ENCODE measurements around the gene ZDHHC15. TPM values are rescaled to one million over a fixed set of nuclear protein-coding genes. Genes with fewer than 3 reads are reported as not detected.
"Not testable (repeated sequence)": the region's sequence is repeated elsewhere in the genome, so short reads cannot be mapped to it uniquely, and the experiment has no call there.

The ZDHHC15 gene
- total and polyA plus RNA-seq, 2 donors (not counting 1 experiment from before 2014, with no cell fraction given) = 0.09 to 0.17 TPM

DNA sequence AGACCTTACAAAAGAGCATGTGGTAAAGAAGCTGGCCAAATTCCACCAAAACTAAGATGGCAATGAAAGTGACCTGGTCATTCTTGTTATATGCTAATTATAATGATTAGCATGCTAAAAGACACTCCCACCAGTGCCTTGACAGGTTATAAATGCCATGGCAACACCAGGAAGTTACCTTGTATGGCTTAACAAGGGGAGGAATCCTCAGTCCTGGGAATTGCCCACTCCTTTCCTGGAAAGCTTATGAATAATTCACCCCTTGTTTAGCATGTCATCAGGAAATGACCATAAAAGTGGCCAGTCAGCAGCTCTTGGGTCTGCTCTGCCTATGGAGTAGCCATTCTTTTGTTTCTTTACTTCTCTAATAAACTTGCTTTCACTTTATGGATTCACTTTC is 161.0 kb downstream of the ZDHHC15 start:
- H3K27ac ChIP-seq (ENCODE audit: insufficient read depth, low read length) = no peak overlapping the region
- H3K36me3 ChIP-seq (ENCODE audit: control insufficient read depth, insufficient read depth, low read length) = no peaks in the 10 kb centered on the region
- no peaks in the 10 kb centered on the region for H3K79me2 ChIP-seq (ENCODE audit: control insufficient read depth, insufficient read depth, low read length)
- no peaks in the 10 kb centered on the region for H3K9me3 ChIP-seq (ENCODE audit: control insufficient read depth, insufficient read depth, low read depth, low read length)
- H3K4me1 ChIP-seq (ENCODE audit: control insufficient read depth, extremely low read depth, insufficient read depth, low read length) = no peaks in the 10 kb centered on the region
- no peak for TF ChIP-seq EZH2 (IDR thresholded peaks at IDR 0.05; ENCODE audit: low read length, missing control alignments)
- TF ChIP-seq, protein P1, sequence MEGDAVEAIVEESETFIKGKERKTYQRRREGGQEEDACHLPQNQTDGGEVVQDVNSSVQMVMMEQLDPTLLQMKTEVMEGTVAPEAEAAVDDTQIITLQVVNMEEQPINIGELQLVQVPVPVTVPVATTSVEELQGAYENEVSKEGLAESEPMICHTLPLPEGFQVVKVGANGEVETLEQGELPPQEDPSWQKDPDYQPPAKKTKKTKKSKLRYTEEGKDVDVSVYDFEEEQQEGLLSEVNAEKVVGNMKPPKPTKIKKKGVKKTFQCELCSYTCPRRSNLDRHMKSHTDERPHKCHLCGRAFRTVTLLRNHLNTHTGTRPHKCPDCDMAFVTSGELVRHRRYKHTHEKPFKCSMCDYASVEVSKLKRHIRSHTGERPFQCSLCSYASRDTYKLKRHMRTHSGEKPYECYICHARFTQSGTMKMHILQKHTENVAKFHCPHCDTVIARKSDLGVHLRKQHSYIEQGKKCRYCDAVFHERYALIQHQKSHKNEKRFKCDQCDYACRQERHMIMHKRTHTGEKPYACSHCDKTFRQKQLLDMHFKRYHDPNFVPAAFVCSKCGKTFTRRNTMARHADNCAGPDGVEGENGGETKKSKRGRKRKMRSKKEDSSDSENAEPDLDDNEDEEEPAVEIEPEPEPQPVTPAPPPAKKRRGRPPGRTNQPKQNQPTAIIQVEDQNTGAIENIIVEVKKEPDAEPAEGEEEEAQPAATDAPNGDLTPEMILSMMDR (conservative IDR thresholded peaks at IDR 0.05 in 1 of 2, IDR thresholded peaks at IDR 0.05 in 1 of 2; ENCODE audit: low read depth in 1 of 2, low read length in 2 of 2) = no peak
- H3K4me3 ChIP-seq (replicated peaks in 1 of 4; ENCODE audit: control extremely low read depth in 1 of 4, insufficient read depth in 1 of 4, low read depth in 3 of 4, low read length in 4 of 4) = no peak overlapping the region
- DNase-seq (ENCODE audit: low read depth in 2 of 2) = no peak
- H2AFZ ChIP-seq (ENCODE audit: low read length) = no peak overlapping the region
- no peaks in the 10 kb centered on the region for H4K20me1 ChIP-seq (ENCODE audit: control insufficient read depth, extremely low read depth, insufficient read depth, low read length)
- no peak overlapping the region for H3K4me2 ChIP-seq (ENCODE audit: extremely low read depth, insufficient read depth, low read length)
- H3K27me3 ChIP-seq (ENCODE audit: control insufficient read depth, insufficient read depth, low read length) = no peaks in the 10 kb centered on the region
- no peak overlapping the region for H3K9ac ChIP-seq (ENCODE audit: insufficient read depth, low read length)

DNA sequence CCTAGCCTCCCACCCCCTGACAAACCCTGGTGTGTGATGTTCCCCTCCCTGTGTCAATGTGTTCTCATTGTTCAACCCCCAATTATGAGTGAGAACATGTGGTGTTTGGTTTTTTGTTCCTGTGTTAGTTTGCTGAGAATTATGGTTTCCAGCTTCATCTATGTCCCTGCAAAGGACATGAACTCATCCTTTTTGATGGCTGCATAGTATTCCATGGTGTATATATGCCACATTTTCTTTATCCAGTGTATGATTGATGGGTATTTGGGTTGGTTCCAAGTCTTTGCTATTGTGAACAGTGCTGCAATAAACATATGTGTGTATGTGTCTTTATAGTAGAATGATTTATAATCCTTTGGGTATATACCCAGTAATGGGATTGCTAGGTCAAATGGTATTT is 174.2 kb downstream of the ZDHHC15 start:
- DNase-seq (ENCODE audit: low read depth in 2 of 2); H3K4me1 ChIP-seq (ENCODE audit: control insufficient read depth, extremely low read depth, insufficient read depth, low read length); H3K36me3 ChIP-seq (ENCODE audit: control insufficient read depth, insufficient read depth, low read length); H3K4me3 ChIP-seq (replicated peaks in 1 of 4; ENCODE audit: control extremely low read depth in 1 of 4, insufficient read depth in 1 of 4, low read depth in 3 of 4, low read length in 4 of 4); H3K9me3 ChIP-seq (ENCODE audit: control insufficient read depth, insufficient read depth, low read depth, low read length); H2AFZ ChIP-seq (ENCODE audit: low read length); H3K79me2 ChIP-seq (ENCODE audit: control insufficient read depth, insufficient read depth, low read length); H4K20me1 ChIP-seq (ENCODE audit: control insufficient read depth, extremely low read depth, insufficient read depth, low read length); H3K9ac ChIP-seq (ENCODE audit: insufficient read depth, low read length); H3K27ac ChIP-seq (ENCODE audit: insufficient read depth, low read length); H3K4me2 ChIP-seq (ENCODE audit: extremely low read depth, insufficient read depth, low read length); H3K27me3 ChIP-seq (ENCODE audit: control insufficient read depth, insufficient read depth, low read length): not testable (repeated sequence)

DNA sequence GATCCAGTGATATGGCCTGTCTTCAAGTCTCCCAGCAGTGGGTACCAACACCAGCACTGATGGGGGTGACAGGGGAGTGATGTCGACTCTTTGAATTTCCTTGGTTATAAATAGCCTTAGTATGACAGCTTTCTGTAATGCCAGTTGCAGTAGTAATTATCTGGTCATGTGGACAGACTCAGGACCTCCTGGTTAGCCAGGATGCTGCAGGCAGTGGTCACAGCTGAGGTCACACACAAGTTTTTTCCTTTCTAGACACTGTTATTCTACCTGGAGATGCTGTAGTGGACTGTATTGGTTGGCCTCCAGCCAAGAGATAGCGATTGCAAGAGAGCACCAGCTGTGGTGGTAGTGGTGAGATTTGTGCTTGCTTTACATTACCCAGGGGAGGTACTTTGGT is 185.3 kb downstream of the ZDHHC15 start:
- Histone ChIP-seq H3K36me3 (ENCODE audit: control insufficient read depth, insufficient read depth, low read length) (no peaks in the 10 kb centered on the region), H3K27ac (ENCODE audit: insufficient read depth, low read length) (no peak overlapping the region), H3K4me2 (ENCODE audit: extremely low read depth, insufficient read depth, low read length) (no peak overlapping the region), H4K20me1 (ENCODE audit: control insufficient read depth, extremely low read depth, insufficient read depth, low read length) (no peaks in the 10 kb centered on the region), H3K4me1 (ENCODE audit: control insufficient read depth, extremely low read depth, insufficient read depth, low read length) (no peaks in the 10 kb centered on the region), H3K9ac (ENCODE audit: insufficient read depth, low read length) (no peak overlapping the region), H3K27me3 (ENCODE audit: control insufficient read depth, insufficient read depth, low read length) (no peaks in the 10 kb centered on the region), H3K4me3 (replicated peaks in 1 of 4; ENCODE audit: control extremely low read depth in 1 of 4, insufficient read depth in 1 of 4, low read depth in 3 of 4, low read length in 4 of 4) (no peak overlapping the region), H2AFZ (ENCODE audit: low read length) (no peak overlapping the region), H3K9me3 (ENCODE audit: control insufficient read depth, insufficient read depth, low read depth, low read length) (no peaks in the 10 kb centered on the region), H3K79me2 (ENCODE audit: control insufficient read depth, insufficient read depth, low read length) (no peaks in the 10 kb centered on the region)
- no peak for DNase-seq (ENCODE audit: low read depth in 2 of 2)
- TF ChIP-seq, protein P1 (conservative IDR thresholded peaks at IDR 0.05 in 1 of 2, IDR thresholded peaks at IDR 0.05 in 1 of 2; ENCODE audit: low read depth in 1 of 2, low read length in 2 of 2) = no peak
- no peak for TF ChIP-seq EZH2 (IDR thresholded peaks at IDR 0.05; ENCODE audit: low read length, missing control alignments)

DNA sequence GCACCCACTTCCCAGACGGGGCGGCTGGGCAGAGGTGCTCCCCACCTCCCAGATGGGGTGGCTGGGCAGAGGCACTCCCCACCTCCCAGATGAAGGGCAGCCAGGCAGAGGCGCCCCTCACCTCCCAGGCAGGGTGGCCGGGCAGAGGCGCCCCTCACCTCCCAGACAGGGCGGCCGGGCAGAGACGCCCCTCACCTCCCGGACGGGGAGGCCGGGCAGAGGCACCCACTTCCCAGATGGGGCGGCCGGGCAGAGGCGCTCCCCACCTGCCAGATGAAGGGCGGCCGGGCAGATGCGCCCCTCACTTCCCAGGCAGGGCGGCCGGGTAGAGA is 187.7 kb downstream of the ZDHHC15 start:
- H3K27me3 ChIP-seq (ENCODE audit: control insufficient read depth, insufficient read depth, low read length) = no peaks in the 10 kb centered on the region
- TF ChIP-seq, protein P1 (conservative IDR thresholded peaks at IDR 0.05 in 1 of 2, IDR thresholded peaks at IDR 0.05 in 1 of 2; ENCODE audit: low read depth in 1 of 2, low read length in 2 of 2) = no peak
- TF ChIP-seq EZH2 (IDR thresholded peaks at IDR 0.05; ENCODE audit: low read length, missing control alignments) = no peak
- DNase-seq (ENCODE audit: low read depth in 2 of 2) = no peak

DNA sequence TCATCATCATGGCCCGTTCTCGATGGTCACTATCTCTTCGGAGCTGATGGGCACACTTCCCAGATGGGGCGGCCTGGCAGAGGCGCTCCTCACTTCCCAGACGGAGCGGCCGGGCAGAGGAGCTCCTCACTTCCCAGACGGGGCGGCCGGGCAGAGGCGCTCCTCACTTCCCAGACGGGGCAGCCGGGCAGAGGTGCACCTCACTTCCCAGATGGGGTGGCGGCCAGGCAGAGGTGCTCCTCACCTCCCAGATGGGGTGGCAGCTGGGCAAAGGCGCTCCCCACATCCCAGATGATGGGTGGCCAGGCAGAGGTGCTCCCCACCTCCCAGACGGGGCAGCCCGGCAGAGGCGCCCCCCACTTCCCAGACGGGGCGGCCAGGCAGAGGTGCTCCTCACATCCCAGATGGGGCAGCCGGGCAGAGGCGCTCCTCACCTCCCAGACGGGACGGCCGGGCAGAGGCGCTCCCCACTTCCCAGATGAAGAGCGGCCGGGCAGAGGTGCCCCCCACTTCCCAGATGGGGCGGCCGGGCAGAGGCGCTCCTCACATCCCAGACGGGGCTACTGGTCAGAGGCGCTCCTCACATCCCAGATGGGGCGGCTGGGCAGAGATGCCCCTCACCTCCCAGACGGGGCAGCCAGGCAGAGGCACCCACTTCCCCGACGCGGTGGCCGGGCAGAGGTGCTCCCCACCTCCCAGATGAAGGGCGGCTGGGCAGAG is 188.3 kb downstream of the ZDHHC15 start:
- not testable (repeated sequence) for H3K79me2 ChIP-seq (ENCODE audit: control insufficient read depth, insufficient read depth, low read length); H3K9ac ChIP-seq (ENCODE audit: insufficient read depth, low read length); H2AFZ ChIP-seq (ENCODE audit: low read length); H3K4me3 ChIP-seq (replicated peaks in 1 of 4; ENCODE audit: control extremely low read depth in 1 of 4, insufficient read depth in 1 of 4, low read depth in 3 of 4, low read length in 4 of 4); H4K20me1 ChIP-seq (ENCODE audit: control insufficient read depth, extremely low read depth, insufficient read depth, low read length); H3K4me1 ChIP-seq (ENCODE audit: control insufficient read depth, extremely low read depth, insufficient read depth, low read length); H3K27ac ChIP-seq (ENCODE audit: insufficient read depth, low read length); H3K27me3 ChIP-seq (ENCODE audit: control insufficient read depth, insufficient read depth, low read length); H3K36me3 ChIP-seq (ENCODE audit: control insufficient read depth, insufficient read depth, low read length); H3K9me3 ChIP-seq (ENCODE audit: control insufficient read depth, insufficient read depth, low read depth, low read length); DNase-seq (ENCODE audit: low read depth in 2 of 2); H3K4me2 ChIP-seq (ENCODE audit: extremely low read depth, insufficient read depth, low read length)

More for the DNA sequence above, 187.7 kb downstream of the ZDHHC15 start:
- no peak overlapping the region for H3K9ac ChIP-seq (ENCODE audit: insufficient read depth, low read length)
- no peak overlapping the region for H3K4me3 ChIP-seq (replicated peaks in 1 of 4; ENCODE audit: control extremely low read depth in 1 of 4, insufficient read depth in 1 of 4, low read depth in 3 of 4, low read length in 4 of 4)
- no peaks in the 10 kb centered on the region for H3K79me2 ChIP-seq (ENCODE audit: control insufficient read depth, insufficient read depth, low read length)
- no peaks in the 10 kb centered on the region for H3K9me3 ChIP-seq (ENCODE audit: control insufficient read depth, insufficient read depth, low read depth, low read length)
- H3K36me3 ChIP-seq (ENCODE audit: control insufficient read depth, insufficient read depth, low read length) = no peaks in the 10 kb centered on the region
- no peaks in the 10 kb centered on the region for H3K4me1 ChIP-seq (ENCODE audit: control insufficient read depth, extremely low read depth, insufficient read depth, low read length)
- no peak overlapping the region for H3K27ac ChIP-seq (ENCODE audit: insufficient read depth, low read length)
- H4K20me1 ChIP-seq (ENCODE audit: control insufficient read depth, extremely low read depth, insufficient read depth, low read length) = no peaks in the 10 kb centered on the region
- H3K4me2 ChIP-seq (ENCODE audit: extremely low read depth, insufficient read depth, low read length) = no peak overlapping the region
- H2AFZ ChIP-seq (ENCODE audit: low read length) = no peak overlapping the region

Data from fibroblast of lung (primary cell).